GM12875 (cell line): ENCODE data around the gene SDK1.
"Not testable (repeated sequence)": the region's sequence is repeated elsewhere in the genome, so short reads cannot be mapped to it uniquely, and the experiment has no call there.

ENCODE experiments used
- H3K4me3 ChIP-seq: one replicate; pipeline ENCODE4 v1.5.1; 2011; ENCODE audit warnings: low read depth, low read length, control low read depth
- TF ChIP-seq, protein P1 (sequence below): IDR thresholded peaks from 2 replicates; pipeline ENCODE4 v1.5.1; 2011; ENCODE audit warnings: low read depth, mild to moderate bottlenecking, control low read depth, inconsistent platforms, low read length, moderate library complexity, borderline replicate concordance; ENCODE audit not compliant: insufficient read depth

SDK1 gene

DNA sequence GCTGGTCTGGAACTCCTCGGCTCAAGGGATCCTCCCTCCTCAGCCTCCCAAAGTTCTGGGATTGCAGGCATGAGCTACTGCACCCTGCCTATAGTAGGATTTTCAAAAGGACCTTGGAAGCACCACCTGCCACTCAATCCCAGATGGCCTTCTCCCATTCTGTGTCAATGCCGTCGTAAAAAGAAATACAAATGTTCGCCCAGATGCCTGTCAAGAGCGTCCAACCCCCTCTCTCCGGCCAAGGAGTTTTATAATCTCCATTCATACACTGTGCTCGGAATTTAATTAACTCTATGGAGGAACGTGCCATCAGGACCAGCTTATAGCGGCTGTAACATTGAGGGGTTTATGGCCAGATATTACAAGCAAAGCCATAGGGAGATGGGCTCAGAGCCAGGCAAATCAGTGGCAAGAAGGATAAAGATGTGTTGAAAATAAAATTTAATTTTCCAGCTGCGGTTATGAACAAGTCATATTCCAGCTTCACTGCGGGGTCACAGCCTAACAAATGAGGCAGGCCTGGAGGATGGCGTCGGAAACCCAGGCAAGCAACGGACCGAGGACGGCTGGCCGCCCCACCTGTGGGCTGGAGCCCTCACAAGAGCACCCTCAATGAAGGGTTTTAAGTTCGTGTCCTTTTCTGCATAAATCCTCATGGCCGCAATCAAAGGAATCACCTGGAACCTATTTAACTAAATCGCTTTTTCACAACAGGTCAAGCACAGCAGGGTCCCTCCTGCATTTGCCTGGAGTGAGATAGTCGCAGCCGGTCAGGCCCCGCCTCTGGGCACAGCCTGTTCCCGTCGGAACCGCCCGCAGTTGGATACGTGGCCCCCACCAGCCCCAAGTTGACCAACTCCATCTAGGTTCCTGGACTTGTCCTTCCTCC lies 1006.5 kb downstream of the SDK1 start:
- no peak overlapping the region for H3K4me3 ChIP-seq
- TF ChIP-seq, protein P1, sequence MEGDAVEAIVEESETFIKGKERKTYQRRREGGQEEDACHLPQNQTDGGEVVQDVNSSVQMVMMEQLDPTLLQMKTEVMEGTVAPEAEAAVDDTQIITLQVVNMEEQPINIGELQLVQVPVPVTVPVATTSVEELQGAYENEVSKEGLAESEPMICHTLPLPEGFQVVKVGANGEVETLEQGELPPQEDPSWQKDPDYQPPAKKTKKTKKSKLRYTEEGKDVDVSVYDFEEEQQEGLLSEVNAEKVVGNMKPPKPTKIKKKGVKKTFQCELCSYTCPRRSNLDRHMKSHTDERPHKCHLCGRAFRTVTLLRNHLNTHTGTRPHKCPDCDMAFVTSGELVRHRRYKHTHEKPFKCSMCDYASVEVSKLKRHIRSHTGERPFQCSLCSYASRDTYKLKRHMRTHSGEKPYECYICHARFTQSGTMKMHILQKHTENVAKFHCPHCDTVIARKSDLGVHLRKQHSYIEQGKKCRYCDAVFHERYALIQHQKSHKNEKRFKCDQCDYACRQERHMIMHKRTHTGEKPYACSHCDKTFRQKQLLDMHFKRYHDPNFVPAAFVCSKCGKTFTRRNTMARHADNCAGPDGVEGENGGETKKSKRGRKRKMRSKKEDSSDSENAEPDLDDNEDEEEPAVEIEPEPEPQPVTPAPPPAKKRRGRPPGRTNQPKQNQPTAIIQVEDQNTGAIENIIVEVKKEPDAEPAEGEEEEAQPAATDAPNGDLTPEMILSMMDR: no peak

DNA sequence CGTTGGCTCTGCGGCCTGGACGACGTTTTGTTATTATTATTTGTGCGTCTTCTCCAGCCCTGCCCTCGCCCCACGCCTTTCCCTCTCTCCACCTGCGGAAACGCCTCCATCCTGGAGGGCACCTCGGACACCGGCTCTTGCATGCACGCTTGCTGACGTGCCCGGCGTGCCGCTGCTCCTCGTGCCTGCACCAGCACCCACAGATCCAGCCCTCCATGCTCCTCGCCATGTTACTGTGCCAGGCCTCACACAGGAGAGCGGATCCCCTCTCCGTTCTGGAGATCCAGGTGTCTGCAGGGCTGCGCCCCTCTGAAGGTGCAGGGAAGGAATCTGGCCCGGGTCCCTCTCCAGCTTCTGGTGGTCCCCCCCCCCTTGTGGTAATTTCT lies 1007.1 kb downstream of the SDK1 start:
- no peak overlapping the region for H3K4me3 ChIP-seq
- TF ChIP-seq, protein P1: no peak

DNA sequence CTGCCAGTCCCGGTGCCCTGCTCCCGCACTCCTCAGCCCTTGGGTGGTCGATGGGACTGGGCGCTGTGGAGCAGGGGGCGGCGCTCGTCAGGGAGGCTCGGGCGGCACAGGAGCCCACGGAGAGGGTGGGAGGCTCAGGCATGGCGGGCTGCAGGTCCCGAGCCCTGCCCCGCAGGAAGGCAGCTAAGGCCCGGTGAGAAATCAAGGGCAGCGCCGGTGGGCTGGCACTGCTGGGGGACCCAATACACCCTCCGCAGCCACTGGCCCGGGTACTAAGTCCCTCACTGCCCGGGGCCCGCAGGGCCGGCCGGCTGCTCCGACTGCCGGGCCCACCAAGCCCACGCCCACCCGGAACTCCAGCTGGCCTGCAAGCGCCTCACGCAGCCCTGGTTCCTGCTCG lies 1012.9 kb downstream of the SDK1 start:
- H3K4me3 ChIP-seq: not testable (repeated sequence)

DNA sequence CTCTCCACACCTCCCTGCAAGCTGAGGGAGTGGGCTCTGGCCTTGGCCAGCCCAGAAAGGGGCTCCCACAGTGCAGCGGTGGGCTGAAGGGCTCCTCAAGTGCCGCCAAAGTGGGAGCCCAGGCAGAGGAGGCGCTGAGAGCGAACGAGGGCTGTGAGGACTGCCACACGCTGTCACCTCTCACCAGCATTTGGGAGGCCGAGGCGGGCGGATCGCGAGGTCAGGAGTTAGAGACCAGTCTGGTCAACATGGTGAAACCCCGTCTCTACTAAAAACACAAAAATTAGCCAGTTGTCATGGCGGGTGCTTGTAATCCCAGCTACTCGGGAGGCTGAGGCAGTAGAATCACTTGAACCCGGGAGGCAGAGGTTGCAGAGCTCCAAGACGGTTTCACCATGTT lies 1013.3 kb downstream of the SDK1 start:
- H3K4me3 ChIP-seq: not testable (repeated sequence)
